HepG2 (cell line): ENCODE measurements around the gene KLHL3.

Experiments
- ASH2L ChIP-seq: fragments of 300-600, 200-600 bp; sonication (generic); IDR thresholded peaks from 2 replicates; pipeline ENCODE4 v1.7.0; 2017; ENCODE audit warnings: low read depth, mild to moderate bottlenecking, moderate library complexity, mixed read lengths, low read length; ENCODE audit not compliant: insufficient read length
- BRCA1 ChIP-seq: sonication (generic); formaldehyde crosslinking; IDR thresholded peaks from 2 replicates; pipeline ENCODE4 v1.4.0; 2020; ENCODE audit warnings: missing genetic modification reagents
- POLR2A ChIP-seq, 2 experiments: IDR thresholded peaks; 2 replicates each; pipeline ENCODE4 v1.6.1; 2011; ENCODE audit warnings: low read depth in 2 of 2, low read length in 2 of 2, mild to moderate bottlenecking in 1 of 2, moderate library complexity in 1 of 2; ENCODE audit not compliant: insufficient read depth in 1 of 2
- SP5 ChIP-seq: IDR thresholded peaks from 2 replicates; pipeline ENCODE4 v1.6.1; 2016; ENCODE audit warnings: low read depth, borderline replicate concordance
- TAF1 ChIP-seq: sonication (generic); formaldehyde crosslinking; IDR thresholded peaks from 2 replicates; pipeline ENCODE4 v1.4.0; 2020; ENCODE audit warnings: missing genetic modification reagents
- TBP ChIP-seq: sonication (generic); formaldehyde crosslinking; IDR thresholded peaks from 2 replicates; pipeline ENCODE4 v1.5.0; 2020; ENCODE audit warnings: missing genetic modification reagents
- YY1 ChIP-seq: IDR thresholded peaks from 2 replicates; pipeline ENCODE4 v1.6.1; 2011; ENCODE audit warnings: low read length, low read depth, moderate library complexity, mild to moderate bottlenecking; ENCODE audit not compliant: insufficient read depth, insufficient replicate concordance
- ZC3H4 ChIP-seq: sonication (generic); formaldehyde crosslinking; IDR thresholded peaks from 2 replicates; pipeline ENCODE4 v1.4.0; 2020; ENCODE audit warnings: missing genetic modification reagents, borderline replicate concordance
- TF ChIP-seq, protein P1 (sequence below): sonication (generic); formaldehyde crosslinking; IDR thresholded peaks from 2 replicates; pipeline ENCODE4 v1.5.0; 2020; ENCODE audit warnings: missing genetic modification reagents
- TF ChIP-seq, protein P2 (sequence below): IDR thresholded peaks from 2 replicates; pipeline ENCODE4 v1.6.1; 2016; ENCODE audit warnings: mild to moderate bottlenecking, missing biosample characterization, missing genetic modification reagents
- TF ChIP-seq, protein P3 (sequence below): sonication (generic); formaldehyde crosslinking; conservative IDR thresholded peaks from 2 replicates; pipeline ENCODE4 v1.4.0; 2020; ENCODE audit warnings: missing genetic modification reagents
- TF ChIP-seq, protein P4 (sequence below): sonication (generic); formaldehyde crosslinking; IDR thresholded peaks from 2 replicates; pipeline ENCODE4 v1.5.0; 2020; ENCODE audit warnings: mild to moderate bottlenecking, missing genetic modification reagents, moderate library complexity

DNA sequence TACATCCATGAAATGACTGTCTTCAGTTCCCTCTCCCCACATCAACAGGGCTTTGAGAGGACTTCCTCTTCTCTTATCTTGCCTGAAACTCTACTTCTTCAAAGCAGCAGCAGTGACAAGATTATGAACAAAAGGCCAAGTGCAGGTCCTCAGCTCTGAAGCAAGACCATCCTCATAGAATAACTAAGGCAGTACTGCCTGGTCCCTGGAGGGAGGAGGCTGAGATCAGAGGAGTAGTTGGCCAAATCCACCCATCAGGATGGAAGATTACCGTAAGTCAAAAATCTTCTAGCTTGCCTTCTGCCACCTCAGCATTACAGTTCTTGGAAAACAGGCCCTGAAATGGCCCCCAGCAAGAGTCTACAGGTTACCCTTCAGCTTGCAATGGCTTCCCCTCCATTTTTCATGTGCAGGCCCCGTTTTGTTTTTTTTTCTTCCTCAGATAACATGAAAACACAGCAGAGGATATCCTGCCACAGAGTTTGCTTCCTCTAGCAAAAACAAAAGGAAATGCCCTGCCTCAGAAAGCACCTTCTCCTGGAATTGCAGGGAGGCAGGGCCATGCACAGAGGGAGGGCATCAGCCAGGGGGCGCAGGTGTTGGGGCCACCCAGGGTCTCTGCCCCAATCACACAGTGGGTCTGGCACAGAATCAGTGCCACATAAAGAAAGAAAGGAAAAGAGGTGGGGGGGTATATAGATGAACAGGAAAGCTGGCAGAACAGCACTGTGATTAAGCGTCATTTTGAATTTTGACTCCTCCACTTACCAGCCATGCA is 40.0 kb downstream of the KLHL3 start:
- TF ChIP-seq, protein P1, sequence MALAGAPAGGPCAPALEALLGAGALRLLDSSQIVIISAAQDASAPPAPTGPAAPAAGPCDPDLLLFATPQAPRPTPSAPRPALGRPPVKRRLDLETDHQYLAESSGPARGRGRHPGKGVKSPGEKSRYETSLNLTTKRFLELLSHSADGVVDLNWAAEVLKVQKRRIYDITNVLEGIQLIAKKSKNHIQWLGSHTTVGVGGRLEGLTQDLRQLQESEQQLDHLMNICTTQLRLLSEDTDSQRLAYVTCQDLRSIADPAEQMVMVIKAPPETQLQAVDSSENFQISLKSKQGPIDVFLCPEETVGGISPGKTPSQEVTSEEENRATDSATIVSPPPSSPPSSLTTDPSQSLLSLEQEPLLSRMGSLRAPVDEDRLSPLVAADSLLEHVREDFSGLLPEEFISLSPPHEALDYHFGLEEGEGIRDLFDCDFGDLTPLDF (CRISPR knock-in tag), result no peak
- TF ChIP-seq ZC3H4 (CRISPR knock-in tag), result no peak
- no peak for TF ChIP-seq POLR2A (IDR thresholded peaks at IDR 0.05; ENCODE audit: insufficient read depth in 1 of 2, low read depth in 2 of 2, low read length in 2 of 2)
- TF ChIP-seq BRCA1 (CRISPR knock-in tag), result no peak
- TF ChIP-seq, protein P2, sequence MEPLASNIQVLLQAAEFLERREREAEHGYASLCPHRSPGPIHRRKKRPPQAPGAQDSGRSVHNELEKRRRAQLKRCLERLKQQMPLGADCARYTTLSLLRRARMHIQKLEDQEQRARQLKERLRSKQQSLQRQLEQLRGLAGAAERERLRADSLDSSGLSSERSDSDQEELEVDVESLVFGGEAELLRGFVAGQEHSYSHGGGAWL (CRISPR knock-in tag), result no peak
- no peak for TF ChIP-seq YY1
- TF ChIP-seq ASH2L, result no peak
- TF ChIP-seq, protein P3, sequence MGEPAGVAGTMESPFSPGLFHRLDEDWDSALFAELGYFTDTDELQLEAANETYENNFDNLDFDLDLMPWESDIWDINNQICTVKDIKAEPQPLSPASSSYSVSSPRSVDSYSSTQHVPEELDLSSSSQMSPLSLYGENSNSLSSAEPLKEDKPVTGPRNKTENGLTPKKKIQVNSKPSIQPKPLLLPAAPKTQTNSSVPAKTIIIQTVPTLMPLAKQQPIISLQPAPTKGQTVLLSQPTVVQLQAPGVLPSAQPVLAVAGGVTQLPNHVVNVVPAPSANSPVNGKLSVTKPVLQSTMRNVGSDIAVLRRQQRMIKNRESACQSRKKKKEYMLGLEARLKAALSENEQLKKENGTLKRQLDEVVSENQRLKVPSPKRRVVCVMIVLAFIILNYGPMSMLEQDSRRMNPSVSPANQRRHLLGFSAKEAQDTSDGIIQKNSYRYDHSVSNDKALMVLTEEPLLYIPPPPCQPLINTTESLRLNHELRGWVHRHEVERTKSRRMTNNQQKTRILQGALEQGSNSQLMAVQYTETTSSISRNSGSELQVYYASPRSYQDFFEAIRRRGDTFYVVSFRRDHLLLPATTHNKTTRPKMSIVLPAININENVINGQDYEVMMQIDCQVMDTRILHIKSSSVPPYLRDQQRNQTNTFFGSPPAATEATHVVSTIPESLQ, result no peak
- TF ChIP-seq, protein P4, sequence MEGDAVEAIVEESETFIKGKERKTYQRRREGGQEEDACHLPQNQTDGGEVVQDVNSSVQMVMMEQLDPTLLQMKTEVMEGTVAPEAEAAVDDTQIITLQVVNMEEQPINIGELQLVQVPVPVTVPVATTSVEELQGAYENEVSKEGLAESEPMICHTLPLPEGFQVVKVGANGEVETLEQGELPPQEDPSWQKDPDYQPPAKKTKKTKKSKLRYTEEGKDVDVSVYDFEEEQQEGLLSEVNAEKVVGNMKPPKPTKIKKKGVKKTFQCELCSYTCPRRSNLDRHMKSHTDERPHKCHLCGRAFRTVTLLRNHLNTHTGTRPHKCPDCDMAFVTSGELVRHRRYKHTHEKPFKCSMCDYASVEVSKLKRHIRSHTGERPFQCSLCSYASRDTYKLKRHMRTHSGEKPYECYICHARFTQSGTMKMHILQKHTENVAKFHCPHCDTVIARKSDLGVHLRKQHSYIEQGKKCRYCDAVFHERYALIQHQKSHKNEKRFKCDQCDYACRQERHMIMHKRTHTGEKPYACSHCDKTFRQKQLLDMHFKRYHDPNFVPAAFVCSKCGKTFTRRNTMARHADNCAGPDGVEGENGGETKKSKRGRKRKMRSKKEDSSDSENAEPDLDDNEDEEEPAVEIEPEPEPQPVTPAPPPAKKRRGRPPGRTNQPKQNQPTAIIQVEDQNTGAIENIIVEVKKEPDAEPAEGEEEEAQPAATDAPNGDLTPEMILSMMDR (CRISPR knock-in tag), result no peak
- no peak for TF ChIP-seq TAF1
- no peak for TF ChIP-seq SP5 (CRISPR knock-in tag)
- TF ChIP-seq TBP (CRISPR knock-in tag), result no peak
